Muscle of arm (tissue), 12 donors: Measurements from ENCODE around the gene SLC12A7. TPM values are rescaled to one million over a fixed set of nuclear protein-coding genes. Genes with fewer than 3 reads are reported as not detected.
"Not testable (repeated sequence)": the region's sequence is repeated elsewhere in the genome, so short reads cannot be mapped to it uniquely, and the experiment has no call there.

Experiments
- DNase-seq: peaks from one replicate; pipeline ENCODE4 v3.0.0-alpha.2; 2013
- polyA plus RNA-seq, 12 donors: library from polyadenylated mRNA; unstranded; fragments of 120-200 nt; gene quantifications; one replicate each; pipeline ENCODE4 v1.2.1, GENCODE V29; 2013; ENCODE audit not compliant: insufficient read length in 12 of 12

Gene SLC12A7
- polyA plus RNA-seq, 12 donors = 6.5 to 19.8 (median 8.5) TPM; not detected in 1

GRCh38 chr5:1127959-1128785, 16.3 kb upstream of the SLC12A7 start:
- no peak for DNase-seq

GRCh38 chr5:1125695-1126094, 13.8 kb upstream of the SLC12A7 start:
- DNase-seq = not testable (repeated sequence)

GRCh38 chr5:1125030-1125357, 13.1 kb upstream of the SLC12A7 start:
- peak; percentile 71 for DNase-seq

- DNase-seq = peak; percentile 51
Measured at GRCh38 chr5:1124205-1125029, 12.6 kb upstream of the SLC12A7 start.

- DNase-seq = no peak
Measured at GRCh38 chr5:1123418-1124147, 11.7 kb upstream of the SLC12A7 start.

- DNase-seq = no peak
Measured at GRCh38 chr5:1122511-1123294, 10.8 kb upstream of the SLC12A7 start.

- DNase-seq = no peak
Measured at GRCh38 chr5:1121891-1122290, 10.0 kb upstream of the SLC12A7 start.

- no peak for DNase-seq
Measured at GRCh38 chr5:1121044-1121443, 9.2 kb upstream of the SLC12A7 start.

- no peak for DNase-seq
Measured at GRCh38 chr5:1120236-1120999, 8.6 kb upstream of the SLC12A7 start.

- DNase-seq = no peak
Measured at GRCh38 chr5:1119312-1119831, 7.5 kb upstream of the SLC12A7 start.

GRCh38 chr5:1118738-1119137, 6.9 kb upstream of the SLC12A7 start:
- no peak for DNase-seq

GRCh38 chr5:1118231-1118698, 6.4 kb upstream of the SLC12A7 start:
- peak; percentile 52 for DNase-seq

GRCh38 chr5:1116977-1117376, 5.1 kb upstream of the SLC12A7 start:
- DNase-seq = no peak

- no peak for DNase-seq
Measured at GRCh38 chr5:1116109-1116740, 4.4 kb upstream of the SLC12A7 start.

- no peak for DNase-seq
Measured at GRCh38 chr5:1115123-1115815, 3.4 kb upstream of the SLC12A7 start.

- no peak for DNase-seq
Measured at GRCh38 chr5:1113805-1114586, 2.1 kb upstream of the SLC12A7 start.

GRCh38 chr5:1113332-1113690, 1.4 kb upstream of the SLC12A7 start:
- no peak for DNase-seq

- no peak for DNase-seq
Measured at GRCh38 chr5:1112596-1113331, 901 bp upstream of the SLC12A7 start.
